ENCODE measurements around the gene TNFAIP1. TPM values are rescaled to one million over a fixed set of nuclear protein-coding genes. Genes with fewer than 3 reads are reported as not detected.

The TNFAIP1 gene
- total RNA-seq, 1 experiment from 2014 or later, result 33.4 TPM

DNA sequence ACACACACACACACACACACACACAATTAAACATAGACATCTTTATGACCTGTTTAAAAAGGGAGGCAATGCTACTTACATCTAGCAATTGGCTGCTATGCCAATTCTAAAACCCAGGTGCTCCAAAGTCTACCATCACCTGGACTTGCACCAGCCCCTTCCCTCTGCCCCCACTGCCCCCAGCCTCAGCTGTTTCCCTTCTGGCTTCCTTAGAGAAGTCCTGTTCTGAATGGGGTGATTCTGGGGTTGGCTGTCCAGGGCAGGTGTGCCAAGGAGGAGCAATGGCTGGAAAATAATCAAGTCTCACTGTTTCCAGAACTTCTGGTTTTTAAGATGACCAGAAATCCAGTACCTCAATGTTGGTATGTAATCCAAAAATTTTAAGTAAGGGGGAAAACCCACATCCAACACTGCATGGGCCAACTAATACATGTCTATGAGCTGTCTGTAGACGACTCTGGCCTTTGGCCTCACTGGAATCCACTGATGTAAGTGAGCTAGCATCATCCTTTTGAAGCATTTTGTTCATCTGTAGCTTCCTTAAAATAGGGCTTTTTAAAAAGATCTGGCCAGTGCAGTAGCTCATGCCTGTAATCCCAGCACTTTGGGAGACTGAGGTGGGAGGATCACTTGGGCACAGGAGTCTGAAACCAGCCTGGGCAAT is 2.3 kb upstream of the TNFAIP1 start:
- no peak overlapping the region for H3K4me3 ChIP-seq (replicated peaks in 1 of 2; ENCODE audit: low read depth in 1 of 2, low read length in 2 of 2)
- intact Hi-C loops (cut with micrococcal nuclease), result no loop called here
- H3K36me3 ChIP-seq (ENCODE audit: control insufficient read depth in 1 of 2, insufficient read depth in 2 of 2, low read length in 2 of 2), result peaks cover 2% of the 10 kb centered on the region in 2 experiments; a peak in 3 of 4 replicates
- no peak for DNase-seq (ENCODE audit: low read depth, low spot score)
- peaks cover 16 to 31% of the 10 kb centered on the region in 2 experiments for H3K4me1 ChIP-seq (ENCODE audit: control insufficient read depth in 1 of 2, insufficient read depth in 2 of 2, low read length in 2 of 2)
- TF ChIP-seq JUND (IDR thresholded peaks at IDR 0.05) (no peak), MAX (IDR thresholded peaks at IDR 0.05) (no peak), ELF1 (IDR thresholded peaks at IDR 0.05; ENCODE audit: borderline replicate concordance, low read depth) (no peak), RAD21 (IDR thresholded peaks at IDR 0.05; ENCODE audit: low read depth) (no peak), TCF7L2 (IDR thresholded peaks at IDR 0.05; ENCODE audit: borderline replicate concordance, extremely low read depth, insufficient read depth, insufficient read length) (no peak), POLR2A (IDR thresholded peaks at IDR 0.05; ENCODE audit: borderline replicate concordance, extremely low read depth, insufficient read depth, insufficient read length) (no peak), SP1 (IDR thresholded peaks at IDR 0.05; ENCODE audit: low read depth) (no peak), CTCF (IDR thresholded peaks at IDR 0.05 in 2 of 3, conservative IDR thresholded peaks at IDR 0.05 in 1 of 3; ENCODE audit: borderline replicate concordance in 1 of 3, insufficient read depth in 1 of 3, low read depth in 2 of 3, low read length in 2 of 3) (no peak), FOSL1 (IDR thresholded peaks at IDR 0.05; ENCODE audit: low read depth) (no peak), EZH2 (IDR thresholded peaks at IDR 0.05) (no peak), SRF (IDR thresholded peaks at IDR 0.05; ENCODE audit: low read depth) (no peak), SIN3A (IDR thresholded peaks at IDR 0.05; ENCODE audit: low read depth) (no peak), POLR2AphosphoS5 (IDR thresholded peaks at IDR 0.05; ENCODE audit: low read depth, low read length) (no peak), EGR1 (IDR thresholded peaks at IDR 0.05; ENCODE audit: low read depth) (no peak), ZFX (IDR thresholded peaks at IDR 0.05) (no peak), CBX3 (IDR thresholded peaks at IDR 0.05; ENCODE audit: low read depth) (no peak), ZNF274 (IDR thresholded peaks at IDR 0.05; ENCODE audit: low read depth, low read length) (no peak)
- TF ChIP-seq, protein P1, sequence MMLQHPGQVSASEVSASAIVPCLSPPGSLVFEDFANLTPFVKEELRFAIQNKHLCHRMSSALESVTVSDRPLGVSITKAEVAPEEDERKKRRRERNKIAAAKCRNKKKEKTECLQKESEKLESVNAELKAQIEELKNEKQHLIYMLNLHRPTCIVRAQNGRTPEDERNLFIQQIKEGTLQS (IDR thresholded peaks at IDR 0.05), result no peak
- TF ChIP-seq, protein P2, sequence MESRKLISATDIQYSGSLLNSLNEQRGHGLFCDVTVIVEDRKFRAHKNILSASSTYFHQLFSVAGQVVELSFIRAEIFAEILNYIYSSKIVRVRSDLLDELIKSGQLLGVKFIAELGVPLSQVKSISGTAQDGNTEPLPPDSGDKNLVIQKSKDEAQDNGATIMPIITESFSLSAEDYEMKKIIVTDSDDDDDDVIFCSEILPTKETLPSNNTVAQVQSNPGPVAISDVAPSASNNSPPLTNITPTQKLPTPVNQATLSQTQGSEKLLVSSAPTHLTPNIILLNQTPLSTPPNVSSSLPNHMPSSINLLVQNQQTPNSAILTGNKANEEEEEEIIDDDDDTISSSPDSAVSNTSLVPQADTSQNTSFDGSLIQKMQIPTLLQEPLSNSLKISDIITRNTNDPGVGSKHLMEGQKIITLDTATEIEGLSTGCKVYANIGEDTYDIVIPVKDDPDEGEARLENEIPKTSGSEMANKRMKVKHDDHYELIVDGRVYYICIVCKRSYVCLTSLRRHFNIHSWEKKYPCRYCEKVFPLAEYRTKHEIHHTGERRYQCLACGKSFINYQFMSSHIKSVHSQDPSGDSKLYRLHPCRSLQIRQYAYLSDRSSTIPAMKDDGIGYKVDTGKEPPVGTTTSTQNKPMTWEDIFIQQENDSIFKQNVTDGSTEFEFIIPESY (IDR thresholded peaks at IDR 0.05; ENCODE audit: extremely low read depth, insufficient replicate concordance, low read length), result no peak
- TF ChIP-seq, protein P3, sequence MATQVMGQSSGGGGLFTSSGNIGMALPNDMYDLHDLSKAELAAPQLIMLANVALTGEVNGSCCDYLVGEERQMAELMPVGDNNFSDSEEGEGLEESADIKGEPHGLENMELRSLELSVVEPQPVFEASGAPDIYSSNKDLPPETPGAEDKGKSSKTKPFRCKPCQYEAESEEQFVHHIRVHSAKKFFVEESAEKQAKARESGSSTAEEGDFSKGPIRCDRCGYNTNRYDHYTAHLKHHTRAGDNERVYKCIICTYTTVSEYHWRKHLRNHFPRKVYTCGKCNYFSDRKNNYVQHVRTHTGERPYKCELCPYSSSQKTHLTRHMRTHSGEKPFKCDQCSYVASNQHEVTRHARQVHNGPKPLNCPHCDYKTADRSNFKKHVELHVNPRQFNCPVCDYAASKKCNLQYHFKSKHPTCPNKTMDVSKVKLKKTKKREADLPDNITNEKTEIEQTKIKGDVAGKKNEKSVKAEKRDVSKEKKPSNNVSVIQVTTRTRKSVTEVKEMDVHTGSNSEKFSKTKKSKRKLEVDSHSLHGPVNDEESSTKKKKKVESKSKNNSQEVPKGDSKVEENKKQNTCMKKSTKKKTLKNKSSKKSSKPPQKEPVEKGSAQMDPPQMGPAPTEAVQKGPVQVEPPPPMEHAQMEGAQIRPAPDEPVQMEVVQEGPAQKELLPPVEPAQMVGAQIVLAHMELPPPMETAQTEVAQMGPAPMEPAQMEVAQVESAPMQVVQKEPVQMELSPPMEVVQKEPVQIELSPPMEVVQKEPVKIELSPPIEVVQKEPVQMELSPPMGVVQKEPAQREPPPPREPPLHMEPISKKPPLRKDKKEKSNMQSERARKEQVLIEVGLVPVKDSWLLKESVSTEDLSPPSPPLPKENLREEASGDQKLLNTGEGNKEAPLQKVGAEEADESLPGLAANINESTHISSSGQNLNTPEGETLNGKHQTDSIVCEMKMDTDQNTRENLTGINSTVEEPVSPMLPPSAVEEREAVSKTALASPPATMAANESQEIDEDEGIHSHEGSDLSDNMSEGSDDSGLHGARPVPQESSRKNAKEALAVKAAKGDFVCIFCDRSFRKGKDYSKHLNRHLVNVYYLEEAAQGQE (IDR thresholded peaks at IDR 0.05; ENCODE audit: low read depth), result no peak
- BruUV-seq (replicated peaks), result no TSS peak
- no peak overlapping the region for H3K9ac ChIP-seq (ENCODE audit: low read length)
- POLR2A ChIA-PET, result no interaction called here
- RAD21 ChIA-PET (ENCODE audit: low non-redundant PET in 1 of 2, low total read pairs in 2 of 2, uncharacterized antibody in 2 of 2, unreplicated experiment in 2 of 2), result no interaction called here
- H3K9me3 ChIP-seq (ENCODE audit: control insufficient read depth in 1 of 2, insufficient read depth in 1 of 2, low read depth in 1 of 2, low read length in 2 of 2), result no peaks in the 10 kb centered on the region
- no peaks in the 10 kb centered on the region for H4K20me1 ChIP-seq (ENCODE audit: insufficient read depth)
- no peaks in the 10 kb centered on the region for H3K27me3 ChIP-seq (ENCODE audit: insufficient read depth, low read length)
- no peak overlapping the region for H2AFZ ChIP-seq (ENCODE audit: low read depth, low read length, poor library complexity, severe bottlenecking)
- no peak overlapping the region for H3K27ac ChIP-seq (ENCODE audit: low read depth, low read length)
- peaks cover 22% of the 10 kb centered on the region for H3K79me2 ChIP-seq (ENCODE audit: insufficient read depth, low read length)
- CTCF ChIA-PET, result no interaction called here
- H3K4me2 ChIP-seq (ENCODE audit: low read length), result no peak overlapping the region
- no peak for ATAC-seq
- no peaks in the 10 kb centered on the region for H3K9me2 ChIP-seq (ENCODE audit: insufficient read depth)

Measured in HCT116 (cell line).